ENCODE data around the gene MAGI1. TPM values are rescaled to one million over a fixed set of nuclear protein-coding genes. Genes with fewer than 3 reads are reported as not detected.
"Not testable (repeated sequence)": the region's sequence is repeated elsewhere in the genome, so short reads cannot be mapped to it uniquely, and the experiment has no call there.

Gene MAGI1
- total RNA-seq, 1 experiment from 2014 or later: 38.6 TPM

DNA sequence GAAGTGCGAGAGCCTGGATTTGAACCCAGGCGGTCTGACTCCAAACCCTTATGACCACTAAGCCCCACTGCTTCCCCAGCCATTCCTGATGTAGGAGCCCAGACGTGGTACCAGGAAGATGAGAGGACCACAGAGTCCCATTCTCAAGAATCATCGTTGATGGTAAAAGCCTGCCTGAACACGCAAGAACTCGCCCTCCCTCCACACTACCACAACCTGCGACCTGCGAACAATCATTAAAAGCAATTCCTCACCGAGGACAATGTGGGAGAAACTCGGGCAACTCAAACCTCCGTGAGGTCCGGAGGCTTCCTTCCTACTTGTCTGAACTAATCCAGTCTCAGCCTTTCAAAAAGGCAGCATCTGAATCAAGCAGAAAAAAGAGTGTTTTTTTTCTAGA lies 10.3 kb downstream of the MAGI1 start:
- POLR2A ChIA-PET: no interaction called here
- CTCF ChIA-PET: no interaction called here
- no peaks in the 10 kb centered on the region for H3K27me3 ChIP-seq (ENCODE audit: insufficient read depth, low read length)
- TF ChIP-seq EGR1 (IDR thresholded peaks at IDR 0.05; ENCODE audit: low read depth) (no peak), SP1 (IDR thresholded peaks at IDR 0.05; ENCODE audit: low read depth) (no peak)
- no peaks in the 10 kb centered on the region for H3K9me2 ChIP-seq (ENCODE audit: insufficient read depth)
- H3K4me3 ChIP-seq (replicated peaks in 1 of 2; ENCODE audit: low read depth in 1 of 2, low read length in 2 of 2): no peak overlapping the region
- H3K79me2 ChIP-seq (ENCODE audit: insufficient read depth, low read length): peaks cover 77% of the 10 kb centered on the region
- BruUV-seq (replicated peaks): no TSS peak
- intact Hi-C loops (cut with micrococcal nuclease): no loop called here
- H3K36me3 ChIP-seq (ENCODE audit: control insufficient read depth in 1 of 2, insufficient read depth in 2 of 2, low read length in 2 of 2): no peaks in the 10 kb centered on the region
- RAD21 ChIA-PET (ENCODE audit: low non-redundant PET in 1 of 2, low total read pairs in 2 of 2, uncharacterized antibody in 2 of 2, unreplicated experiment in 2 of 2): no interaction called here
- no peak overlapping the region for H3K27ac ChIP-seq (ENCODE audit: low read depth, low read length)
- no peak overlapping the region for H3K4me2 ChIP-seq (ENCODE audit: low read length)
- no peak for ATAC-seq
- no peak overlapping the region for H2AFZ ChIP-seq (ENCODE audit: low read depth, low read length, poor library complexity, severe bottlenecking)
- H3K9ac ChIP-seq (ENCODE audit: low read length): no peak overlapping the region
- no peaks in the 10 kb centered on the region for H3K9me3 ChIP-seq (ENCODE audit: control insufficient read depth in 1 of 2, insufficient read depth in 1 of 2, low read depth in 1 of 2, low read length in 2 of 2)
- peaks cover 2 to 23% of the 10 kb centered on the region in 2 experiments; a peak in 3 of 4 replicates for H3K4me1 ChIP-seq (ENCODE audit: control insufficient read depth in 1 of 2, insufficient read depth in 2 of 2, low read length in 2 of 2)
- DNase-seq (ENCODE audit: low read depth, low spot score): no peak
- H4K20me1 ChIP-seq (ENCODE audit: insufficient read depth): no peaks in the 10 kb centered on the region

DNA sequence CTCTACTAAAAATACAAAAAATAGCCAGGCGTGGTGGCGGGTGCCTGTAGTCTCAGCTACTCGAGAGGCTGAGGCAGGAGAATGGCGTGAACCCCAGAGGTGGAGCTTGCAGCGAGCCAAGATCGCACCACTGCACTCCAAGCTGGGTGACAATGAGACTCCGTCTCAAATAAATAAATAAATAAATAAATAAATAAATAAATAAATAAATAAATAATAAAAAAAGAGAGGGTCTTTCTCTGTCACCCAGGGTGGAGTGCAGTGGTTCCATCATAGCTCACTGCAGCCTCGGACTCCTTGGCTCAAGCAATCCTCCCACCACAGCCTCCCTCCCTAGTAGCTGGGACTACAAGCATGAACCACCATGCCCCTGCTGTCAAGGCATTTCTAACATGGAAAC lies 11.6 kb downstream of the MAGI1 start:
- DNase-seq (ENCODE audit: low read depth, low spot score); intact Hi-C loops (cut with micrococcal nuclease); H3K27me3 ChIP-seq (ENCODE audit: insufficient read depth, low read length); H3K36me3 ChIP-seq (ENCODE audit: control insufficient read depth in 1 of 2, insufficient read depth in 2 of 2, low read length in 2 of 2); H3K9me3 ChIP-seq (ENCODE audit: control insufficient read depth in 1 of 2, insufficient read depth in 1 of 2, low read depth in 1 of 2, low read length in 2 of 2); CTCF ChIA-PET; H2AFZ ChIP-seq (ENCODE audit: low read depth, low read length, poor library complexity, severe bottlenecking); H4K20me1 ChIP-seq (ENCODE audit: insufficient read depth); H3K4me3 ChIP-seq (replicated peaks in 1 of 2; ENCODE audit: low read depth in 1 of 2, low read length in 2 of 2); H3K9ac ChIP-seq (ENCODE audit: low read length); H3K9me2 ChIP-seq (ENCODE audit: insufficient read depth); RAD21 ChIA-PET (ENCODE audit: low non-redundant PET in 1 of 2, low total read pairs in 2 of 2, uncharacterized antibody in 2 of 2, unreplicated experiment in 2 of 2); BruUV-seq (replicated peaks); H3K27ac ChIP-seq (ENCODE audit: low read depth, low read length); ATAC-seq; POLR2A ChIA-PET; H3K4me2 ChIP-seq (ENCODE audit: low read length): not testable (repeated sequence)
- Histone ChIP-seq H3K4me1 (ENCODE audit: control insufficient read depth in 1 of 2, insufficient read depth in 2 of 2, low read length in 2 of 2) (peaks cover 12 to 36% of the 10 kb centered on the region in 2 experiments), H3K79me2 (ENCODE audit: insufficient read depth, low read length) (peaks cover 76% of the 10 kb centered on the region)

DNA sequence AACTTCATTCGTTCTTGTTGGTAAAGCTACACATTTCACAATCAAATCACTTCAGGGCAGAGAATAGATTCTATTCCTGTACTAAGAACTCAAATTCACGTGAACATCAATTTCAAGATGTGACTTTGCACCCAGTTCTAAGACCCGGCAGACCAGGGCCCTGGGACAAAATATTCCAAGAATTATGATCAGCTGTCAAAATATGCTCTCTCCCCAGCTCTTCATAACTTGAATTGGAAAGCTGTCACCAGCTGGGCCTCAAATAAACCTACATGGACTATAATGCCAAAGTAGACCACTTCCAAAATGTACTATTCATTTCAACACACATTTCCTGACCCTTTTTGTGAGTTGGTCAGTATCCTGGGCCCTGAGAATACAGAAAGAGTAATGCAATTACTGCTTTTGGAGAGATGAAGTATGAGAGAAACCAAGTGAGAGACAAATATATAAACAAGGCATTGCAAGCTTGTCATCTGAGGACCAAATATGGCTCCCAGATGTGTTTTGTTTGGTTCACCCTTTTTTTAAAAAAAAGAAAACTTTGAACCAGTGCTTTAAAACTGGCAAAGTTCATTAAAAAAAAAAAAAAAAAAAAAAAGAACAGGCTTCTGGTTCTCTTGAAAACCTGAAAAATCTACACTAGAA lies 14.9 kb downstream of the MAGI1 start:
- Histone ChIP-seq H3K79me2 (ENCODE audit: insufficient read depth, low read length) (peaks cover 73% of the 10 kb centered on the region), H3K9me3 (ENCODE audit: control insufficient read depth in 1 of 2, insufficient read depth in 1 of 2, low read depth in 1 of 2, low read length in 2 of 2) (no peaks in the 10 kb centered on the region), H3K27me3 (ENCODE audit: insufficient read depth, low read length) (no peaks in the 10 kb centered on the region), H3K4me3 (replicated peaks in 1 of 2; ENCODE audit: low read depth in 1 of 2, low read length in 2 of 2) (no peak overlapping the region), H3K4me2 (ENCODE audit: low read length) (no peak overlapping the region), H3K36me3 (ENCODE audit: control insufficient read depth in 1 of 2, insufficient read depth in 2 of 2, low read length in 2 of 2) (no peaks in the 10 kb centered on the region), H3K9me2 (ENCODE audit: insufficient read depth) (no peaks in the 10 kb centered on the region), H3K27ac (ENCODE audit: low read depth, low read length) (no peak overlapping the region), H3K9ac (ENCODE audit: low read length) (no peak overlapping the region), H3K4me1 (ENCODE audit: control insufficient read depth in 1 of 2, insufficient read depth in 2 of 2, low read length in 2 of 2) (peaks cover 19 to 36% of the 10 kb centered on the region in 2 experiments), H4K20me1 (ENCODE audit: insufficient read depth) (no peaks in the 10 kb centered on the region), H2AFZ (ENCODE audit: low read depth, low read length, poor library complexity, severe bottlenecking) (no peak overlapping the region)
- POLR2A ChIA-PET: no interaction called here
- CTCF ChIA-PET: no interaction called here
- no peak for ATAC-seq
- RAD21 ChIA-PET (ENCODE audit: low non-redundant PET in 1 of 2, low total read pairs in 2 of 2, uncharacterized antibody in 2 of 2, unreplicated experiment in 2 of 2): no interaction called here
- BruUV-seq (replicated peaks): no TSS peak
- DNase-seq (ENCODE audit: low read depth, low spot score): no peak
- intact Hi-C loops (cut with micrococcal nuclease): no loop called here
- TF ChIP-seq CBX3 (IDR thresholded peaks at IDR 0.05; ENCODE audit: low read depth) (no peak), EZH2phosphoT487 (IDR thresholded peaks at IDR 0.05; ENCODE audit: borderline replicate concordance) (no peak), POLR2A (IDR thresholded peaks at IDR 0.05; ENCODE audit: borderline replicate concordance, extremely low read depth, insufficient read depth, insufficient read length) (no peak), SP1 (IDR thresholded peaks at IDR 0.05; ENCODE audit: low read depth) (no peak), POLR2AphosphoS5 (IDR thresholded peaks at IDR 0.05; ENCODE audit: low read depth, low read length) (no peak), SRF (IDR thresholded peaks at IDR 0.05; ENCODE audit: low read depth) (no peak), ELF1 (IDR thresholded peaks at IDR 0.05; ENCODE audit: borderline replicate concordance, low read depth) (no peak)
- TF ChIP-seq, protein P1, sequence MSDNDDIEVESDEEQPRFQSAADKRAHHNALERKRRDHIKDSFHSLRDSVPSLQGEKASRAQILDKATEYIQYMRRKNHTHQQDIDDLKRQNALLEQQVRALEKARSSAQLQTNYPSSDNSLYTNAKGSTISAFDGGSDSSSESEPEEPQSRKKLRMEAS (IDR thresholded peaks at IDR 0.05): no peak
- TF ChIP-seq, protein P2, sequence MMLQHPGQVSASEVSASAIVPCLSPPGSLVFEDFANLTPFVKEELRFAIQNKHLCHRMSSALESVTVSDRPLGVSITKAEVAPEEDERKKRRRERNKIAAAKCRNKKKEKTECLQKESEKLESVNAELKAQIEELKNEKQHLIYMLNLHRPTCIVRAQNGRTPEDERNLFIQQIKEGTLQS (IDR thresholded peaks at IDR 0.05): no peak
- TF ChIP-seq, protein P3, sequence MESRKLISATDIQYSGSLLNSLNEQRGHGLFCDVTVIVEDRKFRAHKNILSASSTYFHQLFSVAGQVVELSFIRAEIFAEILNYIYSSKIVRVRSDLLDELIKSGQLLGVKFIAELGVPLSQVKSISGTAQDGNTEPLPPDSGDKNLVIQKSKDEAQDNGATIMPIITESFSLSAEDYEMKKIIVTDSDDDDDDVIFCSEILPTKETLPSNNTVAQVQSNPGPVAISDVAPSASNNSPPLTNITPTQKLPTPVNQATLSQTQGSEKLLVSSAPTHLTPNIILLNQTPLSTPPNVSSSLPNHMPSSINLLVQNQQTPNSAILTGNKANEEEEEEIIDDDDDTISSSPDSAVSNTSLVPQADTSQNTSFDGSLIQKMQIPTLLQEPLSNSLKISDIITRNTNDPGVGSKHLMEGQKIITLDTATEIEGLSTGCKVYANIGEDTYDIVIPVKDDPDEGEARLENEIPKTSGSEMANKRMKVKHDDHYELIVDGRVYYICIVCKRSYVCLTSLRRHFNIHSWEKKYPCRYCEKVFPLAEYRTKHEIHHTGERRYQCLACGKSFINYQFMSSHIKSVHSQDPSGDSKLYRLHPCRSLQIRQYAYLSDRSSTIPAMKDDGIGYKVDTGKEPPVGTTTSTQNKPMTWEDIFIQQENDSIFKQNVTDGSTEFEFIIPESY (IDR thresholded peaks at IDR 0.05; ENCODE audit: extremely low read depth, insufficient replicate concordance, low read length): no peak
